A549 (cell line): ENCODE results near the gene FAXC. TPM values are rescaled to one million over a fixed set of nuclear protein-coding genes. Genes with fewer than 3 reads are reported as not detected.

Experiments
- ATAC-seq, 2 experiments: fragments of 200-7000 bp in 1 of 2; fragments of >200 bp in 1 of 2; cut with Nextera tagmentation in 1 of 2; cut with Tn5 transposase in 1 of 2; 3 replicates each; pipeline versions ENCODE4 v1.8.0 to v1.9.1; 2018 to 2020; ENCODE audit warnings: mild to moderate bottlenecking in 1 of 2, moderate library complexity in 1 of 2
- CTCF ChIA-PET: fragments of 300-600 bp; sonication (Branson Sonifier 250); formaldehyde crosslinking; extraction: SDS; loops from one replicate; lab custom pipeline; 2021; ENCODE audit warnings: antibody characterized with exemption, inconsistent platforms; lab: Yijun Ruan, JAX
- POLR2A ChIA-PET: fragments of 350-600 bp; formaldehyde crosslinking; extraction: SDS; loops from one replicate; lab custom pipeline; 2021; ENCODE audit warnings: antibody characterized with exemption, inconsistent platforms; lab: Yijun Ruan, JAX
- DNase-seq, 2 experiments: peaks; one replicate each; pipeline versions ENCODE4 v3.0.0 to v3.0.0-alpha.2; 2011 to 2016; ENCODE audit warnings: low read depth in 1 of 2, low spot score in 1 of 2
- FAIRE-seq: peaks from 2 replicates; lab custom pipeline; 2011; peaks lifted over from hg19 to GRCh38; lab: Jason Lieb, UNC
- H3K27ac ChIP-seq, 2 experiments: fragments of >200 bp; sonication (Bioruptor Twin); formaldehyde crosslinking; 3 replicates each; pipeline ENCODE4 v1.5.1; 2016 to 2017
- H3K4me1 ChIP-seq: fragments of >200 bp; sonication (Bioruptor Twin); formaldehyde crosslinking; 3 replicates; pipeline ENCODE4 v1.6.1; 2016
- H3K4me2 ChIP-seq: fragments of >200 bp; sonication (Bioruptor Twin); formaldehyde crosslinking; 3 replicates; pipeline ENCODE4 v1.6.1; 2016
- H3K4me3 ChIP-seq: fragments of >200 bp; sonication (Bioruptor Twin); formaldehyde crosslinking; 3 replicates; pipeline ENCODE4 v1.5.1; 2016
- H3K9me3 ChIP-seq: fragments of >200 bp; sonication (Bioruptor Twin); formaldehyde crosslinking; 3 replicates; pipeline ENCODE4 v1.6.1; 2016
- EP300 ChIP-seq, 2 experiments: fragments of >200 bp; sonication (Bioruptor Twin); formaldehyde crosslinking; IDR thresholded peaks; 2 replicates in 1 of 2; 3 replicates in 1 of 2; pipeline ENCODE4 v1.6.1; 2016 to 2017
- FOXS1 ChIP-seq: fragments of 250-450 bp; sonication (Bioruptor Pico); IDR thresholded peaks from 2 replicates; pipeline ENCODE4 v1.5.0; 2020; ENCODE audit warnings: mild to moderate bottlenecking, moderate library complexity
- GATA3 ChIP-seq: IDR thresholded peaks from 2 replicates; pipeline ENCODE4 v1.6.1; 2012; ENCODE audit warnings: borderline replicate concordance
- JUNB ChIP-seq: fragments of >200 bp; sonication (Bioruptor Twin); formaldehyde crosslinking; IDR thresholded peaks from 2 replicates; pipeline ENCODE4 v1.6.1; 2016
- MYC ChIP-seq: IDR thresholded peaks from 2 replicates; pipeline ENCODE4 v1.6.1; 2012; ENCODE audit warnings: mild to moderate bottlenecking, inconsistent platforms, low read length, improper control_type of control experiment, borderline replicate concordance
- NFE2L2 ChIP-seq: fragments of 150-350 bp; conservative IDR thresholded peaks from 2 replicates; pipeline ENCODE4 v1.6.1; 2014; ENCODE audit warnings: low read length
- PHF8 ChIP-seq: fragments of 200-600 bp; sonication (generic); IDR thresholded peaks from 2 replicates; pipeline ENCODE4 v1.6.1; 2016; ENCODE audit warnings: low read depth, mild to moderate bottlenecking, antibody characterized with exemption, moderate library complexity, borderline replicate concordance
- POLR2A ChIP-seq: IDR thresholded peaks from 2 replicates; pipeline ENCODE4 v1.6.1; 2012; ENCODE audit warnings: mild to moderate bottlenecking, low read length
- ZNF302 ChIP-seq: fragments of 250-450 bp; sonication (Bioruptor Pico); IDR thresholded peaks from 2 replicates; pipeline ENCODE4 v1.9.0; 2021; ENCODE audit warnings: inconsistent platforms, mild to moderate bottlenecking, moderate library complexity
- ZSCAN20 ChIP-seq: fragments of 250-450 bp; sonication (Bioruptor Pico); IDR thresholded peaks from 2 replicates; pipeline ENCODE4 v1.8.0; 2022; ENCODE audit warnings: mild to moderate bottlenecking, moderate library complexity
- WGBS: methylation state at CpG from one replicate; pipeline ENCODE4 v1.1.6; 2017; ENCODE audit errors: missing lambda C conversion rate; 5-methylcytosine and 5-hydroxymethylcytosine counted together
- polyA plus RNA-seq, 4 experiments: library from polyadenylated mRNA; depleted of rRNA in 3 of 4; stranded (reverse); fragments of >200 nt; fragmentation: RNase III in 1 of 4; extraction: RNeasy Plus Mini Kit Qiagen cat#74134 plus additional on column Dnase treatment in 1 of 4; gene quantifications; 2 replicates in 3 of 4; 3 replicates in 1 of 4; pipeline ENCODE4 v1.2.3, GENCODE V29; 2011 to 2017
- TF ChIP-seq, protein P1 (sequence below): fragments of 200-600 bp; sonication (generic); IDR thresholded peaks from 2 replicates; pipeline ENCODE4 v1.6.1; 2016; ENCODE audit warnings: antibody characterized with exemption, mild to moderate bottlenecking, moderate library complexity
- TF ChIP-seq, protein P2 (sequence below): fragments of 150-350 bp; IDR thresholded peaks from 2 replicates; pipeline ENCODE4 v1.6.1; 2014; ENCODE audit warnings: low read depth, mild to moderate bottlenecking, low read length
- TF ChIP-seq, protein P3 (sequence below): IDR thresholded peaks from 2 replicates; pipeline ENCODE4 v1.6.1; 2012
- TF ChIP-seq, protein P4 (sequence below): fragments of >200 bp; sonication (Bioruptor Twin); formaldehyde crosslinking; IDR thresholded peaks from 3 replicates; pipeline ENCODE4 v1.5.1; 2016

Gene FAXC
- polyA plus RNA-seq, 2 of the 4 experiments (the other 2 are of a cell fraction) = 5.8 to 9.8 TPM

DNA sequence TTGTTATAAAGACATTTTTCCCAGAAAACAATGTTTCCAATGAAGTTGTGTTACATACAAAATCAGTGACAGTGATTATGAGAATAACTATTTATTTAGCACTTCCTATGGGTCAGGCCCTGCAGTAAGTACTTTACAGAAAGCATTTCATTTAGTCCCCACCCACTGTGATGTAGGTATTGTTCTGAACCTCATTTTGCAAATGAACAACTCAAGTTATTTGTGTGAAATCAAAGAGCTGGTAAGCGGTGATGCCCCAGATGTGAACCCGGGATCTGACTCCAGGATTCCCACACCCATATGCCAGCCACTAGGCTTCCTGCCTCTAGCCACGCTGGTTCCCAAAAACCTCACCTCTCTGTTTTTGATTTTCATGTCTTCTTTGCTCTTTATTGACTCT lies 30.9 kb downstream of the FAXC start:
- DNase-seq = no peak
- no peak overlapping the region for H3K4me2 ChIP-seq
- TF ChIP-seq MYC (no peak), JUNB (no peak), POLR2A (no peak)
- TF ChIP-seq, protein P1, sequence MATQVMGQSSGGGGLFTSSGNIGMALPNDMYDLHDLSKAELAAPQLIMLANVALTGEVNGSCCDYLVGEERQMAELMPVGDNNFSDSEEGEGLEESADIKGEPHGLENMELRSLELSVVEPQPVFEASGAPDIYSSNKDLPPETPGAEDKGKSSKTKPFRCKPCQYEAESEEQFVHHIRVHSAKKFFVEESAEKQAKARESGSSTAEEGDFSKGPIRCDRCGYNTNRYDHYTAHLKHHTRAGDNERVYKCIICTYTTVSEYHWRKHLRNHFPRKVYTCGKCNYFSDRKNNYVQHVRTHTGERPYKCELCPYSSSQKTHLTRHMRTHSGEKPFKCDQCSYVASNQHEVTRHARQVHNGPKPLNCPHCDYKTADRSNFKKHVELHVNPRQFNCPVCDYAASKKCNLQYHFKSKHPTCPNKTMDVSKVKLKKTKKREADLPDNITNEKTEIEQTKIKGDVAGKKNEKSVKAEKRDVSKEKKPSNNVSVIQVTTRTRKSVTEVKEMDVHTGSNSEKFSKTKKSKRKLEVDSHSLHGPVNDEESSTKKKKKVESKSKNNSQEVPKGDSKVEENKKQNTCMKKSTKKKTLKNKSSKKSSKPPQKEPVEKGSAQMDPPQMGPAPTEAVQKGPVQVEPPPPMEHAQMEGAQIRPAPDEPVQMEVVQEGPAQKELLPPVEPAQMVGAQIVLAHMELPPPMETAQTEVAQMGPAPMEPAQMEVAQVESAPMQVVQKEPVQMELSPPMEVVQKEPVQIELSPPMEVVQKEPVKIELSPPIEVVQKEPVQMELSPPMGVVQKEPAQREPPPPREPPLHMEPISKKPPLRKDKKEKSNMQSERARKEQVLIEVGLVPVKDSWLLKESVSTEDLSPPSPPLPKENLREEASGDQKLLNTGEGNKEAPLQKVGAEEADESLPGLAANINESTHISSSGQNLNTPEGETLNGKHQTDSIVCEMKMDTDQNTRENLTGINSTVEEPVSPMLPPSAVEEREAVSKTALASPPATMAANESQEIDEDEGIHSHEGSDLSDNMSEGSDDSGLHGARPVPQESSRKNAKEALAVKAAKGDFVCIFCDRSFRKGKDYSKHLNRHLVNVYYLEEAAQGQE = no peak
- no peaks in the 10 kb centered on the region for H3K4me1 ChIP-seq
- no peak overlapping the region for H3K4me3 ChIP-seq
- FAIRE-seq = no peak
- H3K27ac ChIP-seq = no peak overlapping the region
- ATAC-seq = no peak
- WGBS = 94% methylated on average over 3 of the region's 3 CpGs
- ChIA-PET CTCF (no interaction called here), POLR2A (no interaction called here)
- no peaks in the 10 kb centered on the region for H3K9me3 ChIP-seq

DNA sequence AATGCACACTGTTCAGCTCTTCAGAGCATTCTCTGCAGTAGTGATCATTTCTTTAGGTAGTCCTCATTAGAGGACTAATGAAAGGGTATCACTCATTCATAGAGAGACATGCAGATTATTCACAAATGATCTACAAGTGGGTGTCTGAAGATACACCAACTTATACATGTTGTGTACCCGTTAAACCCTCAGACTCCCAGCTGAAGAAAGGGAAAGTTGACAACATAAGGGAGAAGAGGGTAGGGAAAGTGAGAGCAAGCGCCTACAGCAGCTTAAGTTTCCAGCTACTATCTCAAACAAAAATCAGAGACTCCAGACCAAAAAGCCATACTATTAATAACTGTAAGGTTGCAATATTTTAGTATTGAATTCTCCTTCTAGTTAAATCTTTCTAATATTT lies 37.1 kb downstream of the FAXC start:
- H3K4me2 ChIP-seq = no peak overlapping the region
- FAIRE-seq (no peak), DNase-seq (no peak), ATAC-seq (no peak)
- TF ChIP-seq, protein P2, sequence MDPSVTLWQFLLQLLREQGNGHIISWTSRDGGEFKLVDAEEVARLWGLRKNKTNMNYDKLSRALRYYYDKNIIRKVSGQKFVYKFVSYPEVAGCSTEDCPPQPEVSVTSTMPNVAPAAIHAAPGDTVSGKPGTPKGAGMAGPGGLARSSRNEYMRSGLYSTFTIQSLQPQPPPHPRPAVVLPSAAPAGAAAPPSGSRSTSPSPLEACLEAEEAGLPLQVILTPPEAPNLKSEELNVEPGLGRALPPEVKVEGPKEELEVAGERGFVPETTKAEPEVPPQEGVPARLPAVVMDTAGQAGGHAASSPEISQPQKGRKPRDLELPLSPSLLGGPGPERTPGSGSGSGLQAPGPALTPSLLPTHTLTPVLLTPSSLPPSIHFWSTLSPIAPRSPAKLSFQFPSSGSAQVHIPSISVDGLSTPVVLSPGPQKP = no peak
- TF ChIP-seq EP300 (IDR thresholded peaks at IDR 0.05) = no peak
- TF ChIP-seq, protein P3, sequence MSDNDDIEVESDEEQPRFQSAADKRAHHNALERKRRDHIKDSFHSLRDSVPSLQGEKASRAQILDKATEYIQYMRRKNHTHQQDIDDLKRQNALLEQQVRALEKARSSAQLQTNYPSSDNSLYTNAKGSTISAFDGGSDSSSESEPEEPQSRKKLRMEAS = no peak
- TF ChIP-seq PHF8 = no peak
- TF ChIP-seq, protein P4, sequence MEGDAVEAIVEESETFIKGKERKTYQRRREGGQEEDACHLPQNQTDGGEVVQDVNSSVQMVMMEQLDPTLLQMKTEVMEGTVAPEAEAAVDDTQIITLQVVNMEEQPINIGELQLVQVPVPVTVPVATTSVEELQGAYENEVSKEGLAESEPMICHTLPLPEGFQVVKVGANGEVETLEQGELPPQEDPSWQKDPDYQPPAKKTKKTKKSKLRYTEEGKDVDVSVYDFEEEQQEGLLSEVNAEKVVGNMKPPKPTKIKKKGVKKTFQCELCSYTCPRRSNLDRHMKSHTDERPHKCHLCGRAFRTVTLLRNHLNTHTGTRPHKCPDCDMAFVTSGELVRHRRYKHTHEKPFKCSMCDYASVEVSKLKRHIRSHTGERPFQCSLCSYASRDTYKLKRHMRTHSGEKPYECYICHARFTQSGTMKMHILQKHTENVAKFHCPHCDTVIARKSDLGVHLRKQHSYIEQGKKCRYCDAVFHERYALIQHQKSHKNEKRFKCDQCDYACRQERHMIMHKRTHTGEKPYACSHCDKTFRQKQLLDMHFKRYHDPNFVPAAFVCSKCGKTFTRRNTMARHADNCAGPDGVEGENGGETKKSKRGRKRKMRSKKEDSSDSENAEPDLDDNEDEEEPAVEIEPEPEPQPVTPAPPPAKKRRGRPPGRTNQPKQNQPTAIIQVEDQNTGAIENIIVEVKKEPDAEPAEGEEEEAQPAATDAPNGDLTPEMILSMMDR = no peak
- no peak for TF ChIP-seq MYC
- no peak for TF ChIP-seq JUNB
- no peak for TF ChIP-seq FOXS1 (CRISPR knock-in tag)
- TF ChIP-seq ZSCAN20 (CRISPR knock-in tag) = no peak
- 26% methylated on average over 2 of the region's 2 CpGs for WGBS
- no peak overlapping the region for H3K27ac ChIP-seq
- ChIA-PET POLR2A (no interaction called here), CTCF (interaction anchor here (0.8 to 1.3 kb wide), 2 partner anchors 9 to 16 kb away, joined by 3 read pairs; no protein-coding TSS in a partner anchor)
- no peaks in the 10 kb centered on the region for H3K4me1 ChIP-seq
- H3K4me3 ChIP-seq = no peak overlapping the region
- H3K9me3 ChIP-seq = no peaks in the 10 kb centered on the region

DNA sequence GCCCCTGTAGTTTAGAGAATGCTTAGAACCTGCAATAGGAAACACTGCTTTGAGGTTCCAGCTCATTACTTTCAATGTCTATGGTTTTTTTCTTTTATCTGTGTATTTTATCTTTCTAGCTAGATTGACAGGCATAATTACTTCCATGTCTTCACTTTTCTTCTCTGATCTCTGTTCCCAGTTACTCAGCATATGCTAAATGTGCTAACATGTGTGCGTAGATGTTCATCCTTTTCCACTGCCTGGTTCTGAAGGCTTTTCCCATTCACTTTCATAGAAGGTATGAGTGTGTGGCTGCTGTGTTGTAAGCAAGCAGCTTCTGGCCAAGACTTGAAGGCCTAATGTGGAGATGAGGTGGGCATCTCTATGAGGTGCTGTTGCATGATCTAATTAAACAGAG lies 38.9 kb downstream of the FAXC start:
- DNase-seq = no peak
- 100% methylated on average over 1 of the region's 1 CpG for WGBS
- no peak overlapping the region for H3K4me2 ChIP-seq
- TF ChIP-seq ZSCAN20 (CRISPR knock-in tag) = no peak
- TF ChIP-seq JUNB = no peak
- no peak for TF ChIP-seq GATA3
- TF ChIP-seq ZNF302 (CRISPR knock-in tag) = no peak
- no peak for TF ChIP-seq NFE2L2
- TF ChIP-seq, all 56 proteins: peak for 0
- no peaks in the 10 kb centered on the region for H3K9me3 ChIP-seq
- POLR2A ChIA-PET = no interaction called here
- no peak overlapping the region for H3K4me3 ChIP-seq
- no peaks in the 10 kb centered on the region for H3K4me1 ChIP-seq
- ATAC-seq (no peak), FAIRE-seq (no peak)
- no peak overlapping the region for H3K27ac ChIP-seq
- CTCF ChIA-PET = no interaction called here
